Measurements from ENCODE around the gene CRYBG1.
A peak's percentile ranks its signal among the peaks of the same experiment; 100 is the strongest.

Gene CRYBG1

DNA sequence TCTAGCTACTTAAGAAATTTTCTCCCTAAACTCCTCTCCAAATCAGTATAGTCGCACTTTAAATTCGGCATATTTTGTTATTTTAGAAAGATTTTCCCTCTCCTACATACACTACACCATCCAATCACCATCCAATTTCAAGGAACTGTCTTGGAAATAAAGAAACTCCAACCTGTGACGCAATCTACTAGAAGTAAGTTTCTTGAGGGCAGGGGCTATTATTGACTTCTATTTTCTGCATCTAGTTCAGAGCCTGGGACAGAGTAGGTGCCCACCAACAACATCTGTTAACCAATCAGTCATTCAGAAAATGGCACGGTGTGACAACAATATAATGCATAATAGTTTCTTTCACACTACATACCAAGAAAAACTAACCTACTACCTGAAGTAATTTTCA is 38.6 kb upstream of the CRYBG1 start:
- TF ChIP-seq SIN3A (IDR thresholded peaks at IDR 0.05; ENCODE audit: borderline replicate concordance, insufficient read depth, low read length) (no peak), POLR2AphosphoS5 (IDR thresholded peaks at IDR 0.05; ENCODE audit: low read depth, low read length) (no peak), REST (IDR thresholded peaks at IDR 0.05; ENCODE audit: insufficient read depth in 1 of 2, low read depth in 2 of 2, low read length in 2 of 2) (no peak)

DNA sequence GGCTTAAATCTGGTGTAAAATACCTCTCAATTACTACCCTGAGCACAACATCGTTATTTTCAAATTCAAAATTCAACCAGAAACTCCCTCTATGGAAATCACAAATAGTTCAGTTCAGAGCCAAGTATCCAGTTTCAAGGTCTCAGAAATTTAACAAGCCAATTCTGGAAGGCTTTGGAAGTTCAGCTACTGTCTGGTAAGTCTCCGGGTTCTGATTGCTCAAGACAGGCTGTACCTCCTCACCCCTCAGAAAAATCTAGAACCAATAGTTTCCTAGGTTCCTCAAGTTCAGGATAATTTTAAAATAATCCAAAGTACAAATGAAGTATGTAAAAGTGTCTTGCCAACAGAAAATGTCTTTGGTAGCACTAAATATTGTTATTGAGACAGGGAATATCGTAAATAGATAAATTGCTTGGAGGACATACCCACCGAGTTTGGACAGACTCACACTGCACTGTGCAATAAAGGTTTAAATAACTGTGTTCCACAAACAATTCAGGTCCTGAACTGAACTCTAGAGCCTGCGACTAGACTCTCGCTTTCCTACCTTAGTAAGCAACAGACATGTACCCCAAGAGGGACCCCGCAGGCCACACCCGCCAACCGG is 35.7 kb upstream of the CRYBG1 start:
- no peak for TF ChIP-seq FOXP2 (optimal IDR thresholded peaks at IDR 0.05; ENCODE audit: borderline replicate concordance, extremely low read depth, extremely low read length, insufficient read depth)
- no peak for TF ChIP-seq POLR2AphosphoS5 (IDR thresholded peaks at IDR 0.05; ENCODE audit: low read depth, low read length)
- no peak for TF ChIP-seq REST (IDR thresholded peaks at IDR 0.05; ENCODE audit: insufficient read depth in 1 of 2, low read depth in 2 of 2, low read length in 2 of 2)
- TF ChIP-seq TAF1 (IDR thresholded peaks at IDR 0.05; ENCODE audit: borderline replicate concordance, insufficient read depth, low read length), result no peak
- TF ChIP-seq SIN3A (IDR thresholded peaks at IDR 0.05; ENCODE audit: borderline replicate concordance, insufficient read depth, low read length), result no peak

- TF ChIP-seq TAF1 (IDR thresholded peaks at IDR 0.05; ENCODE audit: borderline replicate concordance, insufficient read depth, low read length), result peak; percentile 83; the same call in 1 of the 2 replicates
- TF ChIP-seq REST (IDR thresholded peaks at IDR 0.05; ENCODE audit: insufficient read depth in 1 of 2, low read depth in 2 of 2, low read length in 2 of 2), result peak in 1 of 2 experiments; percentile 61; a peak in 1 of 4 replicates
- peak; percentile 86 for TF ChIP-seq POLR2AphosphoS5 (IDR thresholded peaks at IDR 0.05; ENCODE audit: low read depth, low read length)
- TF ChIP-seq SIN3A (IDR thresholded peaks at IDR 0.05; ENCODE audit: borderline replicate concordance, insufficient read depth, low read length), result no peak
- peak; percentile 86 for TF ChIP-seq FOXP2 (optimal IDR thresholded peaks at IDR 0.05; ENCODE audit: borderline replicate concordance, extremely low read depth, extremely low read length, insufficient read depth)
Measured at GRCh38 chr6:106325336-106326178, 35.0 kb upstream of the CRYBG1 start, which contains the start of gene ATG5. Gene ATG5 (minus strand): TSS chr6:106325760. CDS start chr6:106316208, 9,552 bp downstream.

- TF ChIP-seq SIN3A (IDR thresholded peaks at IDR 0.05; ENCODE audit: borderline replicate concordance, insufficient read depth, low read length), result no peak
- TF ChIP-seq REST (IDR thresholded peaks at IDR 0.05; ENCODE audit: insufficient read depth in 1 of 2, low read depth in 2 of 2, low read length in 2 of 2), result no peak
Measured at GRCh38 chr6:106334646-106335448, 25.7 kb upstream of the CRYBG1 start.
